NT2/D1 (cell line): Measurements from ENCODE around the gene MTOR.

ENCODE experiments used
- SUZ12 ChIP-seq: IDR thresholded peaks from 2 replicates; pipeline ENCODE4 v1.6.1; 2011; ENCODE audit not compliant: insufficient read length, insufficient read depth; ENCODE audit errors: extremely low read depth
- YY1 ChIP-seq: IDR thresholded peaks from 2 replicates; pipeline ENCODE4 v1.6.1; 2011; ENCODE audit not compliant: insufficient read length, insufficient read depth
- ZNF274 ChIP-seq: IDR thresholded peaks from 2 replicates; pipeline ENCODE4 v1.6.1; 2011; ENCODE audit warnings: mild to moderate bottlenecking, low read depth, low read length

- TF ChIP-seq ZNF274, result no peak
- TF ChIP-seq YY1, result no peak
- no peak for TF ChIP-seq SUZ12
These were observed 11.4 kb upstream of the MTOR start for GRCh38 chr1:11273595-11274234.
